Prostate gland (tissue), 2 donors: ENCODE measurements around the gene SPTBN1. TPM values are rescaled to one million over a fixed set of nuclear protein-coding genes. Genes with fewer than 3 reads are reported as not detected.
A peak's percentile ranks its signal among the peaks of the same experiment; 100 is the strongest.
"Not testable (repeated sequence)": the region's sequence is repeated elsewhere in the genome, so short reads cannot be mapped to it uniquely, and the experiment has no call there.

Experiments used
- DNase-seq: peaks from one replicate; pipeline ENCODE4 v3.0.0-alpha.2; 2019; ENCODE audit warnings: low spot score
- H3K27ac ChIP-seq, 2 donors: fragments of 200-600 bp; sonication (generic); 2 replicates each; pipeline ENCODE4 v1.5.1; 2017 to 2019
- H3K27me3 ChIP-seq: fragments of 200-600 bp; sonication (generic); replicated peaks from 2 replicates; pipeline ENCODE4 v1.5.1; 2019; ENCODE audit not compliant: insufficient read depth
- H3K36me3 ChIP-seq, 2 donors: fragments of 200-600 bp; sonication (generic); 1 replicate in 1 of 2; 2 replicates in 1 of 2; pipeline versions ENCODE4 v1.5.1 to v1.8.1; 2017 to 2019
- H3K4me1 ChIP-seq: fragments of 200-600 bp; sonication (generic); replicated peaks from 2 replicates; pipeline ENCODE4 v1.5.1; 2019
- H3K4me3 ChIP-seq, 2 donors: fragments of 200-600 bp; sonication (generic); 2 replicates each; pipeline ENCODE4 v1.5.1; 2017 to 2019
- H3K9me3 ChIP-seq: fragments of 200-600 bp; sonication (generic); 2 replicates; pipeline ENCODE4 v1.5.1; 2017
- POLR2A ChIP-seq: fragments of 450-650 bp; IDR thresholded peaks from one replicate; pipeline ENCODE4 v1.6.1; 2016; ENCODE audit warnings: antibody characterized with exemption, mild to moderate bottlenecking
- POLR2AphosphoS5 ChIP-seq: sonication (generic); formaldehyde crosslinking; IDR thresholded peaks from one replicate; pipeline ENCODE4 v1.6.1; 2017; ENCODE audit warnings: antibody characterized with exemption
- WGBS: methylation state at CpG from one replicate; pipeline ENCODE4 v1.1.5; 2018; 5-methylcytosine and 5-hydroxymethylcytosine counted together
- intact Hi-C: fragments of 100-400 bp; cut with DNase I; formaldehyde crosslinking; loops from one replicate; pipeline ENCODE4 v1.14.2; 2022
- total RNA-seq, 2 donors: library from RNA; depleted of rRNA; stranded (reverse); fragments of >200 nt; gene quantifications; one replicate each; pipeline ENCODE4 v1.1.0, GENCODE V29; 2016
- TF ChIP-seq, protein P1 (sequence below), 4 experiments: fragments of 200-600 bp in 2 of 4; fragments of 450-650 bp in 2 of 4; sonication (generic) in 2 of 4; IDR thresholded peaks; 1 replicate in 3 of 4; 2 replicates in 1 of 4; pipeline ENCODE4 v1.5.1; 2016 to 2019; ENCODE audit warnings: antibody characterized with exemption in 4 of 4, mild to moderate bottlenecking in 2 of 4, moderate library complexity in 2 of 4

Gene SPTBN1
- total RNA-seq, 2 donors from 2014 or later = 146 to 348 TPM

GRCh38 chr2:54481686-54482085 is 25.6 kb downstream of the SPTBN1 start:
- no peaks in the 10 kb centered on the region for H3K27me3 ChIP-seq
- TF ChIP-seq POLR2AphosphoS5 (no peak), POLR2A (no peak)
- TF ChIP-seq, protein P1, sequence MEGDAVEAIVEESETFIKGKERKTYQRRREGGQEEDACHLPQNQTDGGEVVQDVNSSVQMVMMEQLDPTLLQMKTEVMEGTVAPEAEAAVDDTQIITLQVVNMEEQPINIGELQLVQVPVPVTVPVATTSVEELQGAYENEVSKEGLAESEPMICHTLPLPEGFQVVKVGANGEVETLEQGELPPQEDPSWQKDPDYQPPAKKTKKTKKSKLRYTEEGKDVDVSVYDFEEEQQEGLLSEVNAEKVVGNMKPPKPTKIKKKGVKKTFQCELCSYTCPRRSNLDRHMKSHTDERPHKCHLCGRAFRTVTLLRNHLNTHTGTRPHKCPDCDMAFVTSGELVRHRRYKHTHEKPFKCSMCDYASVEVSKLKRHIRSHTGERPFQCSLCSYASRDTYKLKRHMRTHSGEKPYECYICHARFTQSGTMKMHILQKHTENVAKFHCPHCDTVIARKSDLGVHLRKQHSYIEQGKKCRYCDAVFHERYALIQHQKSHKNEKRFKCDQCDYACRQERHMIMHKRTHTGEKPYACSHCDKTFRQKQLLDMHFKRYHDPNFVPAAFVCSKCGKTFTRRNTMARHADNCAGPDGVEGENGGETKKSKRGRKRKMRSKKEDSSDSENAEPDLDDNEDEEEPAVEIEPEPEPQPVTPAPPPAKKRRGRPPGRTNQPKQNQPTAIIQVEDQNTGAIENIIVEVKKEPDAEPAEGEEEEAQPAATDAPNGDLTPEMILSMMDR (IDR thresholded peaks at IDR 0.05) = no peak
- WGBS = 55% methylated on average over 3 of the region's 3 CpGs
- H3K27ac ChIP-seq = no peak overlapping the region
- H3K4me1 ChIP-seq = no peaks in the 10 kb centered on the region
- intact Hi-C loops = no loop called here
- no peak for DNase-seq
- H3K4me3 ChIP-seq = no peak overlapping the region
- H3K9me3 ChIP-seq = no peaks in the 10 kb centered on the region
- no peaks in the 10 kb centered on the region for H3K36me3 ChIP-seq

DNA sequence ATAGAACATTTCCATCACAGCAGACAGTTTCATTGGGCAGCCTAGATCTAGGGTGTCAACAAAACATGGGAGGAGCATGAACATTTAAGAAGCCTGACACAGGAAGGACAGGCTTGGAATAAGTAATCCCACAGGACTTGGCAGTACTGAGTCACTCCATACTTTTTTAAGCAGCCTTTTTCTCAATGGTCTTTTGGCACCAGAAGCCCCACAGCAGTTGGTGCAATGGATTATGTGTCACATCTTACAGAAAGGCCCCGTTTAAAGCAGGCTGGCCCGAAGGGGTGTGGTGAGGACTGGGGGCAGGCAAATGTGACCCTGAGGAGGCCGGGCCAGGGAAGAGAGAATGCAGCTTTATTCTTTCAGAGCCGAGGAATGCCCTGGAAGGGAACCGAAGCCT is 26.6 kb downstream of the SPTBN1 start:
- DNase-seq = no peak
- TF ChIP-seq POLR2A (no peak), POLR2AphosphoS5 (no peak)
- TF ChIP-seq, protein P1 (IDR thresholded peaks at IDR 0.05) = no peak
- Histone ChIP-seq H3K27ac (no peak overlapping the region), H3K4me3 (no peak overlapping the region), H3K4me1 (no peaks in the 10 kb centered on the region), H3K9me3 (no peaks in the 10 kb centered on the region), H3K36me3 (no peaks in the 10 kb centered on the region), H3K27me3 (no peaks in the 10 kb centered on the region)
- 43% methylated on average over 5 of the region's 5 CpGs for WGBS
- intact Hi-C loops = no loop called here

DNA sequence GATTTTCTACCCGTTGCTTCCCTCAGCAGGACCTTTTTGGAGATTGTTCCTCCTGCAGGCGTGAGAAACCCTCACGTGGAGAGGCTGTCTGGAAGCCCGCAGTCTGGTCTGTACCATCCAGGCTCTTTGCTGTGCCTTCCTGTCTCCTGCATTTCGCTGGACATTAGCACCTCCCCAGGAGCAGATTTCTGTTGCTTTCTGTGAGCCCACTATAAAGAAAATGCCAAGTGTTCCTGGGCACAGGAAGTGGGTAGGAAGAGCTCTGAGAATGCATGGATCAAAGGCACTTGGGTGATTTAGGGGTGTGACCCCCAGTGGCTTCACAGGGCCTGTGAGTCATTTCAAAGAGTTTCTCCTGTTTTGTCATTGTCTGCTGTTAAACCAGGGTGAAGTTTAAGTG is 27.3 kb downstream of the SPTBN1 start:
- no peaks in the 10 kb centered on the region for H3K4me1 ChIP-seq
- no peaks in the 10 kb centered on the region for H3K36me3 ChIP-seq
- 53% methylated on average over 5 of the region's 5 CpGs for WGBS
- intact Hi-C loops = no loop called here
- no peak overlapping the region for H3K4me3 ChIP-seq
- peak overlapping the region in 1 of 2 donors; percentile 3 for H3K27ac ChIP-seq
- no peaks in the 10 kb centered on the region for H3K27me3 ChIP-seq
- H3K9me3 ChIP-seq = no peaks in the 10 kb centered on the region
- DNase-seq = no peak
- TF ChIP-seq, protein P1 (IDR thresholded peaks at IDR 0.05) = no peak
- no peak for TF ChIP-seq POLR2AphosphoS5

DNA sequence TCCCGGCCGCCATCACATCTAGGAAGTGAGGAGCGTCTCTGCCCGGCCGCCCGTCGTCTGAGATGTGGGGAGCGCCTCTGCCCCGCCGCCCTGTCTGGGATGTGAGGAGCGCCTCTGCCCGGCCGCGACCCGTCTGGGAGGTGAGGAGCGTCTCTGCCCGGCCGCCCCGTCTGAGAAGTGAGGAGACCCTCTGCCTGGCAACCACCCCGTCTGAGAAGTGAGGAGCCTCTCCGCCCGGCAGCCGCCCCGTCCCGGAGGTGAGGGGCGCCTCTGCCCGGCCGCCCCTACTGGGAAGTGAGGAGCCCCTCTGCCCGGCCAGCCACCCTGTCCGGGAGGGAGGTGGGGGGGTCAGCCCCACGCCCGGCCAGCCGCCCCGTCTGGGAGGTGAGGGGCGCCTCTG is 29.6 kb downstream of the SPTBN1 start:
- H3K9me3 ChIP-seq, H3K27me3 ChIP-seq, H3K4me3 ChIP-seq, DNase-seq, intact Hi-C loops, H3K27ac ChIP-seq, H3K36me3 ChIP-seq, H3K4me1 ChIP-seq: not testable (repeated sequence)
- 95% methylated on average over 30 of the region's 35 CpGs for WGBS

DNA sequence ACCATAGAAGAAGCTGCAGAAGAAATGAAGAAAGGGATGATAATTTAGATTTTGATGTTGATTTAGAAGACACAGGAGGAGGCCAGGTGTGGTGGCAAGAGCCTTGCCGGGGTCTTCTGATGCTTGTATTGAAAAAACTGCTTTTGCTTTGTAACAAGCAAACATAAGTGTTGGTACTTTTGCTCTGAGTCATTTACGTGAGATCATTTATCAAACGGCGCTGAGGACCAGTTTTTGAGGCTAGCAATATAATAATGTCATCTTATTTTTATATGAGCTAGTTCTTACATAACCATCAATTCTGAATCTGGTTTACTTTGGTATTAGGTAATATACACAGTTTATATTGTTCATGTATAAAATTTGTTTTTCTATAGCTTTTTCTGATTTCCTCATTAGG is 30.6 kb downstream of the SPTBN1 start:
- intact Hi-C loops = no loop called here
- Histone ChIP-seq H3K4me1 (no peaks in the 10 kb centered on the region), H3K36me3 (no peaks in the 10 kb centered on the region), H3K4me3 (no peak overlapping the region), H3K9me3 (no peaks in the 10 kb centered on the region), H3K27me3 (no peaks in the 10 kb centered on the region), H3K27ac (no peak overlapping the region)
- TF ChIP-seq POLR2AphosphoS5 = no peak
- TF ChIP-seq, protein P1 (IDR thresholded peaks at IDR 0.05) = no peak
- no peak for TF ChIP-seq POLR2A
- 64% methylated on average over 4 of the region's 4 CpGs for WGBS
- DNase-seq = no peak
